ENCODE results near the gene FRMPD2.

DNA sequence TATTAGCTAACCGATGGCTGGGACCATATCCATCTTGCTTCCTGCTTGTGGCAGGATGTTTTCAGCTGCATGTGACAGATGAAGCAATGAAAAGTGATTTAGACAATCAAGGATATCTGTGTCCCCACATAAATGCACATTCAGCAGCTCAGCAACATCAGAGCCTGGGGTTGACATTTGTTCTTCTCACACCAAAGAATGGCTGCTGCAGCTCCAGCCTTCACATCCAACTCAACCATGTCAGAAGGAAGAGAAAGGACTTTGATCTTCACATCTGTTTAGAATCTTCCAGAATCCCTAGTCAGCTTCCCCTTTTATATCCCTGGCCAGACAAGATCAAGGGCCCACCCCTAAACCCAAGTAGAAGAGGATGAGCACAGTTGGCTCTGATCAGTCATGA lies 11.9 kb upstream of the FRMPD2 start:
- TF ChIP-seq, protein P1, sequence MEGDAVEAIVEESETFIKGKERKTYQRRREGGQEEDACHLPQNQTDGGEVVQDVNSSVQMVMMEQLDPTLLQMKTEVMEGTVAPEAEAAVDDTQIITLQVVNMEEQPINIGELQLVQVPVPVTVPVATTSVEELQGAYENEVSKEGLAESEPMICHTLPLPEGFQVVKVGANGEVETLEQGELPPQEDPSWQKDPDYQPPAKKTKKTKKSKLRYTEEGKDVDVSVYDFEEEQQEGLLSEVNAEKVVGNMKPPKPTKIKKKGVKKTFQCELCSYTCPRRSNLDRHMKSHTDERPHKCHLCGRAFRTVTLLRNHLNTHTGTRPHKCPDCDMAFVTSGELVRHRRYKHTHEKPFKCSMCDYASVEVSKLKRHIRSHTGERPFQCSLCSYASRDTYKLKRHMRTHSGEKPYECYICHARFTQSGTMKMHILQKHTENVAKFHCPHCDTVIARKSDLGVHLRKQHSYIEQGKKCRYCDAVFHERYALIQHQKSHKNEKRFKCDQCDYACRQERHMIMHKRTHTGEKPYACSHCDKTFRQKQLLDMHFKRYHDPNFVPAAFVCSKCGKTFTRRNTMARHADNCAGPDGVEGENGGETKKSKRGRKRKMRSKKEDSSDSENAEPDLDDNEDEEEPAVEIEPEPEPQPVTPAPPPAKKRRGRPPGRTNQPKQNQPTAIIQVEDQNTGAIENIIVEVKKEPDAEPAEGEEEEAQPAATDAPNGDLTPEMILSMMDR (IDR thresholded peaks at IDR 0.05): no peak
- TF ChIP-seq POLR2A (IDR thresholded peaks at IDR 0.05) (no peak), EP300 (IDR thresholded peaks at IDR 0.05) (no peak)

All from sigmoid colon (tissue), 4 donors.